Esophagus squamous epithelium (tissue), 5 donors: ENCODE data around the gene HIKESHI. TPM values are rescaled to one million over a fixed set of nuclear protein-coding genes. Genes with fewer than 3 reads are reported as not detected.

Experiments used
- DNase-seq: peaks from one replicate; lab custom pipeline; 2025; lab: John Stamatoyannopoulos, UW
- H3K27ac ChIP-seq, 4 donors: fragments of 200-600 bp; sonication (generic); one replicate each; pipeline ENCODE4 v1.5.1; 2016 to 2019; ENCODE audit warnings: mild to moderate bottlenecking in 1 of 4
- H3K27me3 ChIP-seq, 4 donors: fragments of 200-600 bp; sonication (generic); 1 replicate in 3 of 4; 2 replicates in 1 of 4; pipeline versions ENCODE4 v1.5.1 to v1.6.0; 2017 to 2021; ENCODE audit warnings: antibody characterized with exemption in 1 of 4
- H3K36me3 ChIP-seq, 3 donors: fragments of 200-600 bp; sonication (generic); one replicate each; pipeline ENCODE4 v1.5.1; 2016 to 2019
- H3K4me1 ChIP-seq, 3 donors: fragments of 200-600 bp; sonication (generic); one replicate each; pipeline ENCODE4 v1.5.1; 2017 to 2019
- H3K4me3 ChIP-seq, 4 donors: fragments of 200-600 bp; sonication (generic); 1 replicate in 3 of 4; 2 replicates in 1 of 4; pipeline ENCODE4 v1.5.1; 2016 to 2019; ENCODE audit warnings: mild to moderate bottlenecking in 2 of 4, moderate library complexity in 1 of 4
- H3K9me3 ChIP-seq, 3 donors: fragments of 200-600 bp; sonication (generic); one replicate each; pipeline ENCODE4 v1.5.1; 2016 to 2019
- POLR2A ChIP-seq, 4 donors: fragments of 450-650 bp; IDR thresholded peaks; one replicate each; pipeline ENCODE4 v1.6.1; 2017; ENCODE audit warnings: antibody characterized with exemption in 4 of 4, mild to moderate bottlenecking in 4 of 4, moderate library complexity in 3 of 4
- WGBS, 2 donors: methylation state at CpG; one replicate each; pipeline ENCODE4 v1.1.5; 2018; 5-methylcytosine and 5-hydroxymethylcytosine counted together
- intact Hi-C: fragments of 100-400 bp; cut with DNase I; formaldehyde crosslinking; loops from one replicate; pipeline ENCODE4 v1.15.0; 2022
- total RNA-seq, 4 donors: library from RNA; depleted of rRNA; stranded (reverse); fragments of >200 nt; gene quantifications; one replicate each; pipeline ENCODE4 v1.1.0, GENCODE V29; 2016
- TF ChIP-seq, protein P1 (sequence below), 6 experiments: fragments of 450-650 bp in 4 of 6; fragments of 200-600 bp in 2 of 6; sonication (generic) in 2 of 6; IDR thresholded peaks; one replicate each; pipeline ENCODE4 v1.5.1; 2016 to 2019; ENCODE audit warnings: antibody characterized with exemption in 6 of 6, mild to moderate bottlenecking in 4 of 6, moderate library complexity in 4 of 6
- donor health status: DM: yes; HTN: yes; CAD: no.

Gene HIKESHI
- total RNA-seq, 4 donors from 2014 or later: 22.4 to 35.7 (median 33.9) TPM

DNA sequence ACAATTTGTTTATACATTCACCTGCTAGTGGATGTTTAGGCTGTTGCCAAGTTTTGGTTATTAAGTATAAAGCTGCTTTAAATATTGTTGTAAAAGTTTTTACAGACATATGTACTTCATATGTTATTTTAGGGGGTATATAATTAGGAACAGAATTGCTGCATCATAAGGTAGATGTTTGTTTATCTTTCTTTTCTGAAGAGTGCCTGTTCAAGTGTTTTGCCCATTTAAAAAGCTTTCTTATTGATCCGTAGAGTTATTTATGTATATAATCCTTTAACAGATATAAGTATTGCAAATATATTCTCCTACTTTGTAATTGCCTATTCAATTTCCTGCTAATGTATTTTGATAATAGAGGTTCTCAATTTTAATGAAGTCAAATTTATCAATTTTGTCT is 61.4 kb downstream of the HIKESHI start:
- Histone ChIP-seq H3K4me1 (no peaks in the 10 kb centered on the region), H3K9me3 (no peaks in the 10 kb centered on the region), H3K27ac (no peak overlapping the region), H3K27me3 (no peaks in the 10 kb centered on the region), H3K36me3 (no peaks in the 10 kb centered on the region), H3K4me3 (no peak overlapping the region)
- DNase-seq: no peak
- intact Hi-C loops: no loop called here
- WGBS, 2 donors: 83 to 100% methylated on average over 1 of the region's 1 CpG
- TF ChIP-seq POLR2A (IDR thresholded peaks at IDR 0.05): no peak
- TF ChIP-seq, protein P1, sequence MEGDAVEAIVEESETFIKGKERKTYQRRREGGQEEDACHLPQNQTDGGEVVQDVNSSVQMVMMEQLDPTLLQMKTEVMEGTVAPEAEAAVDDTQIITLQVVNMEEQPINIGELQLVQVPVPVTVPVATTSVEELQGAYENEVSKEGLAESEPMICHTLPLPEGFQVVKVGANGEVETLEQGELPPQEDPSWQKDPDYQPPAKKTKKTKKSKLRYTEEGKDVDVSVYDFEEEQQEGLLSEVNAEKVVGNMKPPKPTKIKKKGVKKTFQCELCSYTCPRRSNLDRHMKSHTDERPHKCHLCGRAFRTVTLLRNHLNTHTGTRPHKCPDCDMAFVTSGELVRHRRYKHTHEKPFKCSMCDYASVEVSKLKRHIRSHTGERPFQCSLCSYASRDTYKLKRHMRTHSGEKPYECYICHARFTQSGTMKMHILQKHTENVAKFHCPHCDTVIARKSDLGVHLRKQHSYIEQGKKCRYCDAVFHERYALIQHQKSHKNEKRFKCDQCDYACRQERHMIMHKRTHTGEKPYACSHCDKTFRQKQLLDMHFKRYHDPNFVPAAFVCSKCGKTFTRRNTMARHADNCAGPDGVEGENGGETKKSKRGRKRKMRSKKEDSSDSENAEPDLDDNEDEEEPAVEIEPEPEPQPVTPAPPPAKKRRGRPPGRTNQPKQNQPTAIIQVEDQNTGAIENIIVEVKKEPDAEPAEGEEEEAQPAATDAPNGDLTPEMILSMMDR (IDR thresholded peaks at IDR 0.05): no peak

DNA sequence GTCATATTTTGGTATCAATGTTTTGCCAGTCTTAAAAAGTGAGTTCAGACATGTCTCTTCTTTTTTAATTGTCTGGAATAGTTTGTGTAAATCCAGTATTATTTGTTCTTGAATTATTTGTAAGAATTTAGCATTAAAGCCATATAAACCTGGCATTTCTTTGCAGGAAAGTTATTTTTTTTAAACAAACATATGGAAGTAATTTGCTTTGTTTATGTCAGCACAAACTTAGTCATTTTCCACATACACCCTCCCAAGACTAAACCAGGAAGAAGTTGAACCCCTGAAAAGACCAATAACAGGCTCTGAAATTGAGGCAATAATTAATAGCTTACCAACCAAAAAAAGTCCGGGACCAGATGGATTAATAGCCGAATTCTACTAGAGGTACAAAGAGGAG is 63.5 kb downstream of the HIKESHI start:
- H3K27me3 ChIP-seq: no peaks in the 10 kb centered on the region
- intact Hi-C loops: no loop called here
- WGBS, 2 donors: 73 to 100% methylated on average over 2 of the region's 2 CpGs
- H3K36me3 ChIP-seq: no peaks in the 10 kb centered on the region
- H3K4me1 ChIP-seq: peaks cover 0 to 15% (median 0%) of the 10 kb centered on the region in 3 donors
- no peak for DNase-seq
- H3K4me3 ChIP-seq: no peak overlapping the region
- no peak for TF ChIP-seq POLR2A (IDR thresholded peaks at IDR 0.05)
- TF ChIP-seq, protein P1 (IDR thresholded peaks at IDR 0.05): no peak
- no peaks in the 10 kb centered on the region for H3K9me3 ChIP-seq
- H3K27ac ChIP-seq: no peak overlapping the region

DNA sequence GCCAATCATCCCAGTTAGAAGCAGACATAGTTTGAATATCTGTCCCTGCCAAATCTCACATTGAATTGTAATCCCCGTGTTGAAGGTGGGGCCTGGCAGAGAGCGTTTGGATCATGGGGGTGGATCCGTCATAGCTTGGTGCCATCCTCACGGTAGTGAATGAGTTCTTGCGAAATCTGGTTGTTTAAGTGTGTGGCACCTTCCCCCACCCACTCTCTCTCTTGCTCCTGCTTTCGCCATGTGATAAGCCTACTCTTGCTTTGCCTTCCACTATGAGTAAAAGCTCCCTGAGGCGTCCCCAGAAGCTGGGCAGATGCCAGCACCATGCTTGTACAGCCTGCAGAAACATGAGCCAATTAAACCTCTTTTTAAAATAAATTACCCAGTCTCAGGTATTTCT is 67.6 kb downstream of the HIKESHI start:
- intact Hi-C loops: no loop called here
- TF ChIP-seq POLR2A (IDR thresholded peaks at IDR 0.05): no peak
- TF ChIP-seq, protein P1 (IDR thresholded peaks at IDR 0.05): no peak
- H3K9me3 ChIP-seq: no peaks in the 10 kb centered on the region
- no peak for DNase-seq
- peaks cover 0 to 40% (median 11%) of the 10 kb centered on the region in 3 donors for H3K4me1 ChIP-seq
- H3K27ac ChIP-seq: no peak overlapping the region
- no peaks in the 10 kb centered on the region for H3K27me3 ChIP-seq
- WGBS, 2 donors: 43 to 54% methylated on average over 7 of the region's 7 CpGs
- no peaks in the 10 kb centered on the region for H3K36me3 ChIP-seq
- no peak overlapping the region for H3K4me3 ChIP-seq

DNA sequence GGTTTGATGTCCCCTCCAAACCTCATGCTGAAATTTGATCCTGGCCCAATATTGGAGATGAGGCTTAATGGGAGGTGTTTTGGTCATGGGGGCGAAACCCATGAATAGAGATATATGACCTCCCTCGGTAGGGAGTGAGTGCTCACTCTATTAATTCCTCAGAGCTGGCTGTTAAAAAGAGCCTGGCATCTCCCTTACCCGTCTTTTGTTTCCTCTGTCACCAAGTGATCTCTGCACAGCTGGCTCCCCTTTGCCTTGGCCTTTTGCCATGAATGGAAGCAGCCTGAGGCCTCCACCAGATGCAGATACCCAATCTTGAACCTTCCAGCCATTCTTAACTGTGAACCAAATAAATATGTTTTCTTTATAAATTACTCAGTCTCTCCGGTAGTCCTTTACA is 68.1 kb downstream of the HIKESHI start:
- DNase-seq: no peak
- 86 to 94% methylated on average over 4 of the region's 4 CpGs for WGBS, 2 donors
- TF ChIP-seq, protein P1 (IDR thresholded peaks at IDR 0.05): no peak
- no peak for TF ChIP-seq POLR2A (IDR thresholded peaks at IDR 0.05)
- Histone ChIP-seq H3K9me3 (no peaks in the 10 kb centered on the region), H3K27me3 (peaks cover 0 to 2% (median 0%) of the 10 kb centered on the region in 4 donors), H3K36me3 (no peaks in the 10 kb centered on the region), H3K27ac (no peak overlapping the region), H3K4me3 (no peak overlapping the region), H3K4me1 (peaks cover 0 to 40% (median 11%) of the 10 kb centered on the region in 3 donors)
- intact Hi-C loops: no loop called here

- Histone ChIP-seq H3K27ac (peak overlapping the region in 1 of 4 donors; percentile 31), H3K4me3 (no peak overlapping the region), H3K4me1 (peaks cover 0 to 40% (median 11%) of the 10 kb centered on the region in 3 donors), H3K27me3 (peaks cover 0 to 3% (median 0%) of the 10 kb centered on the region in 4 donors), H3K9me3 (no peaks in the 10 kb centered on the region), H3K36me3 (no peaks in the 10 kb centered on the region)
- WGBS, 2 donors: 57 to 63% methylated on average over 6 of the region's 6 CpGs
- TF ChIP-seq, protein P1 (IDR thresholded peaks at IDR 0.05): no peak
- no peak for TF ChIP-seq POLR2A (IDR thresholded peaks at IDR 0.05)
- no peak for DNase-seq
- intact Hi-C loops: no loop called here
These were observed 69.0 kb downstream of the HIKESHI start for GRCh38 chr11:86370922-86371594.
